CD14-positive monocyte (primary cell): ENCODE results near the gene PTK6. TPM values are rescaled to one million over a fixed set of nuclear protein-coding genes. Genes with fewer than 3 reads are reported as not detected.

Experiments used
- DNase-seq, 3 donors: peaks; one replicate each; pipeline ENCODE4 v3.0.0-alpha.2; 2011 to 2022
- H2AFZ ChIP-seq: 2 replicates; pipeline ENCODE4 v1.6.0; 2012; ENCODE audit warnings: mild to moderate bottlenecking, low read depth, low read length, inconsistent platforms; ENCODE audit not compliant: insufficient read depth, poor library complexity, severe bottlenecking
- H3K27ac ChIP-seq, 2 donors: 1 replicate in 1 of 2; 2 replicates in 1 of 2; pipeline ENCODE4 v1.5.1; 2012 to 2013; ENCODE audit warnings: low read length in 2 of 2, control low read depth in 1 of 2, inconsistent platforms in 1 of 2, low read depth in 1 of 2, mild to moderate bottlenecking in 1 of 2
- H3K27me3 ChIP-seq, 2 donors: one replicate each; pipeline versions ENCODE4 v1.6.0 to v1.6.1; 2011 to 2013; ENCODE audit warnings: low read length in 2 of 2; ENCODE audit not compliant: control insufficient read depth in 2 of 2, insufficient read depth in 2 of 2
- H3K36me3 ChIP-seq, 2 donors: replicated peaks in 1 of 2; 1 replicate in 1 of 2; 2 replicates in 1 of 2; pipeline versions ENCODE4 v1.5.1 to v1.6.1; 2012 to 2013; ENCODE audit warnings: low read length in 2 of 2, control low read depth in 1 of 2, inconsistent platforms in 1 of 2, mild to moderate bottlenecking in 1 of 2; ENCODE audit not compliant: insufficient read depth in 2 of 2, control insufficient read depth in 1 of 2
- H3K4me1 ChIP-seq, 2 donors: 1 replicate in 1 of 2; 2 replicates in 1 of 2; pipeline versions ENCODE4 v1.5.1 to v1.6.1; 2012 to 2013; ENCODE audit warnings: low read length in 2 of 2, control low read depth in 1 of 2, inconsistent platforms in 1 of 2, mild to moderate bottlenecking in 1 of 2, moderate library complexity in 1 of 2; ENCODE audit not compliant: insufficient read depth in 2 of 2, control insufficient read depth in 1 of 2
- H3K4me2 ChIP-seq: replicated peaks from 2 replicates; pipeline ENCODE3; 2012; ENCODE audit warnings: low read length, moderate library complexity, mild to moderate bottlenecking; ENCODE audit not compliant: poor library complexity, severe bottlenecking; ENCODE audit errors: extremely low read depth
- H3K4me3 ChIP-seq, 3 experiments: fragments of 200-600 bp in 1 of 3; sonication (generic) in 1 of 3; replicated peaks in 1 of 3; 1 replicate in 2 of 3; 2 replicates in 1 of 3; pipeline ENCODE4 v1.5.1; 2011 to 2013; ENCODE audit warnings: low read length in 3 of 3, mild to moderate bottlenecking in 3 of 3, control low read depth in 2 of 3, low read depth in 2 of 3, inconsistent platforms in 1 of 3, moderate library complexity in 1 of 3
- H3K79me2 ChIP-seq: 2 replicates; pipeline ENCODE4 v1.6.0; 2012; ENCODE audit warnings: mild to moderate bottlenecking, control low read depth, inconsistent platforms, low read length, moderate library complexity; ENCODE audit not compliant: insufficient read depth
- H3K9ac ChIP-seq: 2 replicates; pipeline ENCODE4 v1.6.0; 2017; ENCODE audit warnings: low read length, mild to moderate bottlenecking; ENCODE audit not compliant: insufficient read depth, poor library complexity, severe bottlenecking
- H3K9me3 ChIP-seq, 2 donors: replicated peaks in 1 of 2; 1 replicate in 1 of 2; 2 replicates in 1 of 2; pipeline versions ENCODE4 v1.5.1 to v1.6.1; 2012 to 2013; ENCODE audit warnings: low read length in 2 of 2, control low read depth in 1 of 2; ENCODE audit not compliant: control insufficient read depth in 1 of 2, insufficient read depth in 1 of 2
- H4K20me1 ChIP-seq: 2 replicates; pipeline ENCODE4 v1.6.0; 2012; ENCODE audit warnings: mild to moderate bottlenecking, low read length, control low read depth, moderate library complexity; ENCODE audit not compliant: insufficient read depth
- H3K27ac Mint-ChIP-seq, 7 donors: one replicate each; pipeline ENCODE4 v1.8.0; 2020; ENCODE audit warnings: mild to moderate bottlenecking in 7 of 7, mixed read lengths in 7 of 7, moderate library complexity in 6 of 7, inconsistent platforms in 2 of 7
- H3K27me3 Mint-ChIP-seq, 3 donors: one replicate each; pipeline ENCODE4 v1.8.0; 2021 to 2022; ENCODE audit warnings: low read depth in 3 of 3, mild to moderate bottlenecking in 3 of 3, mixed read lengths in 3 of 3, moderate library complexity in 3 of 3, inconsistent platforms in 1 of 3
- H3K36me3 Mint-ChIP-seq, 2 donors: one replicate each; pipeline ENCODE4 v1.8.0; 2020; ENCODE audit warnings: mixed read lengths in 2 of 2, inconsistent platforms in 1 of 2, mild to moderate bottlenecking in 1 of 2
- H3K4me1 Mint-ChIP-seq: one replicate; pipeline ENCODE4 v1.8.0; 2020; ENCODE audit warnings: mild to moderate bottlenecking, mixed read lengths
- H3K4me3 Mint-ChIP-seq, 2 donors: one replicate each; pipeline ENCODE4 v1.8.0; 2020; ENCODE audit warnings: mild to moderate bottlenecking in 2 of 2, mixed read lengths in 2 of 2, moderate library complexity in 1 of 2
- H3K9me3 Mint-ChIP-seq, 7 donors: one replicate each; pipeline ENCODE4 v1.8.0; 2020 to 2022; ENCODE audit warnings: mixed read lengths in 7 of 7, mild to moderate bottlenecking in 6 of 7, moderate library complexity in 6 of 7, inconsistent platforms in 2 of 7
- WGBS: methylation state at CpG from one replicate; pipeline ENCODE4 v1.1.5; 2013; ENCODE audit warnings: missing lambda C conversion rate; ENCODE audit not compliant: insufficient coverage; 5-methylcytosine and 5-hydroxymethylcytosine counted together
- intact Hi-C, 2 donors: fragments of 100-400 bp; cut with micrococcal nuclease; formaldehyde crosslinking; loops; one replicate each; pipeline versions ENCODE4 v1.15.0 to v1.15.1; 2023
- polyA plus RNA-seq, 3 donors: library from polyadenylated mRNA; depleted of rRNA in 1 of 3; unstranded in 2 of 3; stranded (reverse) in 1 of 3; fragments of 300-500 nt in 2 of 3; fragments of >200 nt in 1 of 3; fragmentation: Illumina TruSeq in 2 of 3; gene quantifications; 1 replicate in 2 of 3; 2 replicates in 1 of 3; pipeline ENCODE4 v1.2.3, GENCODE V29; 2012 to 2021
- TF ChIP-seq, protein P1 (sequence below): fragments of 200-600 bp; IDR thresholded peaks from one replicate; pipeline ENCODE4 v1.8.0; 2022; ENCODE audit warnings: antibody characterized with exemption, mild to moderate bottlenecking

The PTK6 gene
- polyA plus RNA-seq, 3 donors: 0.66 to 4.1 (median 1.5) TPM

DNA sequence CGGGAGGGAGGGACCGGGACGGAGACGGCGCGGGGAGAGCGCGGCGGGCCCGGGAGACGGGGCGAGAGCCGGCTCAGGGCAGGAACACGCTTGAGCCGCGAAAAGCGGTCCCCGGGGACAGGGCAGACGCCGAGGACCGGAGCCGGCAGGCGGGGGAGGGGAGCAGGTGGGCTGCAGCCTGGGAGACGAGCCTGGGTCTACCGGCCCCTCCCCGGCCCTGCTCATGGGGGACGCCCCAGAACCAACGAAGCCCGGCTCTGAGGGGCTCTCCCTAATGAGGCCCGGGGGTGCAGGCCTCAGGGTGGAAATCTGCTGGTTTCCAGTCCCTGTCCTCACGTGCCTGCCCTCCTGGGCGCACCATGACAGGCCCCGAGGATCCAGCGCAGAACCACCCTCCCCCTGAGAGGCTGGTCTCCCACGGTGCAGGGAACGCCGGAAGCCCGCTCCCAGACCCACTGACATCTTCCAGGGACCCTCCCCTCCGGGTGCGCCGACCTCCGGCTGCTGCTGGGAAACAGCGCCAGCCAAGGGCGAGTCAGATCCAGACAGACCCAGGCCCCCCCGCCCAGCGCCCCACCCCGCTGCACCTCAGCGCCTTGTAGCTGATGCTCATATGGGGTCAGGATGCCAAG is 37.7 kb downstream of the PTK6 start:
- Histone ChIP-seq H3K4me3 (no peak overlapping the region), H3K4me1 (peaks cover 8 to 20% of the 10 kb centered on the region in 2 donors), H2AFZ (no peak overlapping the region), H3K27ac (no peak overlapping the region), H3K27me3 (peaks cover 9 to 39% of the 10 kb centered on the region in 2 donors), H3K9ac (no peak overlapping the region), H3K36me3 (no peaks in the 10 kb centered on the region), H3K4me2 (peak overlapping the region; percentile 58), H4K20me1 (no peaks in the 10 kb centered on the region), H3K79me2 (no peaks in the 10 kb centered on the region), H3K9me3 (peaks cover 3 to 7% of the 10 kb centered on the region in 2 donors)
- intact Hi-C loops: no loop called here
- Mint-ChIP-seq H3K27ac (no peak overlapping the region), H3K36me3 (no peaks in the 10 kb centered on the region), H3K4me3 (peak overlapping the region in 1 of 2 donors; percentile 26), H3K9me3 (peaks cover under 1 to 8% (median 4%) of the 10 kb centered on the region in 7 donors), H3K27me3 (peaks cover 41 to 72% (median 47%) of the 10 kb centered on the region in 3 donors), H3K4me1 (peaks cover 5% of the 10 kb centered on the region)
- WGBS: 16% methylated on average over 44 of the region's 48 CpGs
- TF ChIP-seq, protein P1, sequence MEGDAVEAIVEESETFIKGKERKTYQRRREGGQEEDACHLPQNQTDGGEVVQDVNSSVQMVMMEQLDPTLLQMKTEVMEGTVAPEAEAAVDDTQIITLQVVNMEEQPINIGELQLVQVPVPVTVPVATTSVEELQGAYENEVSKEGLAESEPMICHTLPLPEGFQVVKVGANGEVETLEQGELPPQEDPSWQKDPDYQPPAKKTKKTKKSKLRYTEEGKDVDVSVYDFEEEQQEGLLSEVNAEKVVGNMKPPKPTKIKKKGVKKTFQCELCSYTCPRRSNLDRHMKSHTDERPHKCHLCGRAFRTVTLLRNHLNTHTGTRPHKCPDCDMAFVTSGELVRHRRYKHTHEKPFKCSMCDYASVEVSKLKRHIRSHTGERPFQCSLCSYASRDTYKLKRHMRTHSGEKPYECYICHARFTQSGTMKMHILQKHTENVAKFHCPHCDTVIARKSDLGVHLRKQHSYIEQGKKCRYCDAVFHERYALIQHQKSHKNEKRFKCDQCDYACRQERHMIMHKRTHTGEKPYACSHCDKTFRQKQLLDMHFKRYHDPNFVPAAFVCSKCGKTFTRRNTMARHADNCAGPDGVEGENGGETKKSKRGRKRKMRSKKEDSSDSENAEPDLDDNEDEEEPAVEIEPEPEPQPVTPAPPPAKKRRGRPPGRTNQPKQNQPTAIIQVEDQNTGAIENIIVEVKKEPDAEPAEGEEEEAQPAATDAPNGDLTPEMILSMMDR: no peak
- no peak for DNase-seq

DNA sequence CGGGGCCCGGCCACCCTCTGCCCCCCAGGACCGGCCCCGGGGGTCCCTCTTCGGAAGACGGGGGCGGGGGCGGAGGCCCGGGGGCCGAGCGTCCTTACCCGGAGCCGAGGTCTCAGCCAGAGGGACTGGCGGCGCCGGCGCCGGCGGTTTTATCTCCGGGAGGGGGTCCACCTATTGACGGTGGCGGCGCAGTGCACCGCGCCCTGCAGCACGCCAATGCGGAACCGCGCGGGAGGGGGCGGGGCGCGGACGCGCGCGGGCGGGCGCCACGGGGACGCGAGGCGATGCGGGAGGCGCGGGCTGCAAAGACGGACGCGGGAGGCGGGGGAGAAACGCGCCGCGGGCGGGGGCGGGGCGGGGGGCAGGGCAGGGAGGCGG is 38.2 kb downstream of the PTK6 start, which contains the start of gene EEF1A2:
TSS of gene EEF1A2 (minus strand) at position 124 of the 378 bp plus-strand sequence. CDS start 1,320 bp downstream, outside the sequence.
- H3K4me2 ChIP-seq: peak within 1 kb of the TSS; percentile 58
- intact Hi-C loops: no loop called here
- H3K4me1 ChIP-seq: peaks cover 8 to 20% of the 10 kb centered on the region in 2 donors
- WGBS: under 1% methylated on average over 46 of the region's 58 CpGs
- no peak within 1 kb of the TSS for H3K4me3 ChIP-seq
- no peaks in the 10 kb centered on the region for H3K36me3 ChIP-seq
- peaks cover 9 to 39% of the 10 kb centered on the region in 2 donors for H3K27me3 ChIP-seq
- Mint-ChIP-seq H3K36me3 (no peaks in the 10 kb centered on the region), H3K4me3 (peak within 1 kb of the TSS; percentile 27 to 67), H3K27me3 (peaks cover 39 to 69% (median 47%) of the 10 kb centered on the region in 3 donors), H3K4me1 (peaks cover 5% of the 10 kb centered on the region), H3K9me3 (peaks cover 0 to 5% (median 0%) of the 10 kb centered on the region in 7 donors), H3K27ac (no peak within 1 kb of the TSS)
- H3K79me2 ChIP-seq: no peaks in the 10 kb centered on the region
- no peak within 1 kb of the TSS for H3K9ac ChIP-seq
- DNase-seq: peak; percentile 24 to 56 (median 30)
- H3K9me3 ChIP-seq: peaks cover 0 to 5% of the 10 kb centered on the region in 2 donors
- TF ChIP-seq, protein P1: peak; percentile 28
- H3K27ac ChIP-seq: no peak within 1 kb of the TSS
- no peak within 1 kb of the TSS for H2AFZ ChIP-seq
- H4K20me1 ChIP-seq: no peaks in the 10 kb centered on the region
